ENCODE measurements around the gene RAB11FIP4. TPM values are rescaled to one million over a fixed set of nuclear protein-coding genes. Genes with fewer than 3 reads are reported as not detected.
"Not testable (repeated sequence)": the region's sequence is repeated elsewhere in the genome, so short reads cannot be mapped to it uniquely, and the experiment has no call there.

The RAB11FIP4 gene
- total RNA-seq, 2 experiments from 2014 or later: 35.0 to 35.6 TPM

GRCh38 chr17:31374094-31374447, 17.4 kb upstream of the RAB11FIP4 start:
- peaks cover 26% of the 10 kb centered on the region for H3K4me1 Mint-ChIP-seq (ENCODE audit: low read depth)
- ChIA-PET POLR2A (no interaction called here), CTCF (interaction anchor here (0.7 to 4.0 kb wide), 5 partner anchors 8 to 814 kb away, joined by 3 to 26 read pairs (median 4); no protein-coding TSS in a partner anchor)
- peaks cover 1% of the 10 kb centered on the region for H3K36me3 Mint-ChIP-seq
- H3K9me3 Mint-ChIP-seq: no peaks in the 10 kb centered on the region
- H3K4me3 Mint-ChIP-seq: no peak overlapping the region
- DNase-seq: no peak
- H3K27me3 Mint-ChIP-seq: no peaks in the 10 kb centered on the region
- intact Hi-C loops (cut with micrococcal nuclease): no loop called here
- H3K27ac Mint-ChIP-seq: no peak overlapping the region

- POLR2A ChIA-PET: no interaction called here
- H3K36me3 Mint-ChIP-seq: peaks cover 1% of the 10 kb centered on the region
Observed at GRCh38 chr17:31374503-31374902, 17.0 kb upstream of the RAB11FIP4 start.

GRCh38 chr17:31378638-31379037, 12.8 kb upstream of the RAB11FIP4 start:
- Mint-ChIP-seq H3K27ac (no peak overlapping the region), H3K27me3 (no peaks in the 10 kb centered on the region), H3K9me3 (no peaks in the 10 kb centered on the region), H3K4me1 (ENCODE audit: low read depth) (no peaks in the 10 kb centered on the region), H3K36me3 (peaks cover 3% of the 10 kb centered on the region), H3K4me3 (no peak overlapping the region)
- DNase-seq: no peak
- POLR2A ChIA-PET: no interaction called here
- intact Hi-C loops (cut with micrococcal nuclease): no loop called here
- CTCF ChIA-PET: interaction anchor here (0.6 to 2.9 kb wide), 3 partner anchors 11 to 502 kb away, joined by 3 to 10 read pairs (median 5); no protein-coding TSS in a partner anchor

More at GRCh38 chr17:31374503-31374902, 17.0 kb upstream of the RAB11FIP4 start:
- intact Hi-C loops (cut with micrococcal nuclease): no loop called here
- Mint-ChIP-seq H3K27ac (no peak overlapping the region), H3K4me3 (no peak overlapping the region), H3K4me1 (ENCODE audit: low read depth) (peaks cover 26% of the 10 kb centered on the region), H3K27me3 (no peaks in the 10 kb centered on the region), H3K9me3 (no peaks in the 10 kb centered on the region)
- CTCF ChIA-PET: interaction anchor here (0.6 to 1.1 kb wide), 3 partner anchors 165 to 814 kb away, joined by 3 to 4 read pairs (median 3); no protein-coding TSS in a partner anchor
- DNase-seq: no peak

- no peak overlapping the region for H3K27ac Mint-ChIP-seq
- no peaks in the 10 kb centered on the region for H3K27me3 Mint-ChIP-seq
- ChIA-PET CTCF (interaction anchor here (2.9 kb wide), 1 partner anchor 10 kb away, joined by 10 read pairs; no protein-coding TSS in a partner anchor), POLR2A (no interaction called here)
- intact Hi-C loops (cut with micrococcal nuclease): no loop called here
- DNase-seq: no peak
- no peaks in the 10 kb centered on the region for H3K9me3 Mint-ChIP-seq
- no peak overlapping the region for H3K4me3 Mint-ChIP-seq
- peaks cover 1% of the 10 kb centered on the region for H3K36me3 Mint-ChIP-seq
- no peaks in the 10 kb centered on the region for H3K4me1 Mint-ChIP-seq (ENCODE audit: low read depth)
Observed at GRCh38 chr17:31379597-31380205, 11.8 kb upstream of the RAB11FIP4 start.

GRCh38 chr17:31381165-31381668, 10.3 kb upstream of the RAB11FIP4 start:
- intact Hi-C loops (cut with micrococcal nuclease): no loop called here
- Mint-ChIP-seq H3K36me3 (peaks cover 1% of the 10 kb centered on the region), H3K27ac (no peak overlapping the region), H3K4me1 (ENCODE audit: low read depth) (no peaks in the 10 kb centered on the region), H3K9me3 (no peaks in the 10 kb centered on the region), H3K4me3 (no peak overlapping the region), H3K27me3 (no peaks in the 10 kb centered on the region)
- DNase-seq: no peak
- ChIA-PET POLR2A (no interaction called here), CTCF (no interaction called here)

- H3K36me3 Mint-ChIP-seq; DNase-seq; H3K4me3 Mint-ChIP-seq; H3K27me3 Mint-ChIP-seq; POLR2A ChIA-PET; H3K9me3 Mint-ChIP-seq; H3K27ac Mint-ChIP-seq; intact Hi-C loops (cut with micrococcal nuclease); H3K4me1 Mint-ChIP-seq (ENCODE audit: low read depth): not testable (repeated sequence)
- CTCF ChIA-PET: interaction anchor here (1.4 kb wide), 1 partner anchor 459 kb away, joined by 6 read pairs; no protein-coding TSS in a partner anchor
Observed at GRCh38 chr17:31382668-31383275, 8.7 kb upstream of the RAB11FIP4 start.

- H3K36me3 Mint-ChIP-seq; CTCF ChIA-PET; H3K4me3 Mint-ChIP-seq; DNase-seq; H3K27ac Mint-ChIP-seq; H3K9me3 Mint-ChIP-seq; H3K4me1 Mint-ChIP-seq (ENCODE audit: low read depth); POLR2A ChIA-PET; H3K27me3 Mint-ChIP-seq; intact Hi-C loops (cut with micrococcal nuclease): not testable (repeated sequence)
Observed at GRCh38 chr17:31383488-31383887, 8.0 kb upstream of the RAB11FIP4 start.

GRCh38 chr17:31385428-31386285, 5.8 kb upstream of the RAB11FIP4 start:
- Mint-ChIP-seq H3K4me3 (no peak overlapping the region), H3K27me3 (peaks cover 13% of the 10 kb centered on the region), H3K9me3 (no peaks in the 10 kb centered on the region), H3K27ac (no peak overlapping the region), H3K4me1 (ENCODE audit: low read depth) (no peaks in the 10 kb centered on the region), H3K36me3 (peaks cover 1% of the 10 kb centered on the region)
- CTCF ChIA-PET: interaction anchor here (0.7 kb wide), 1 partner anchor 456 kb away, joined by 3 read pairs; no protein-coding TSS in a partner anchor
- DNase-seq: no peak
- intact Hi-C loops (cut with micrococcal nuclease): no loop called here
- POLR2A ChIA-PET: no interaction called here

GRCh38 chr17:31386542-31387075, 4.9 kb upstream of the RAB11FIP4 start:
- Mint-ChIP-seq H3K27me3 (peaks cover 15% of the 10 kb centered on the region), H3K9me3 (no peaks in the 10 kb centered on the region), H3K4me1 (ENCODE audit: low read depth) (no peaks in the 10 kb centered on the region), H3K4me3 (no peak overlapping the region), H3K27ac (no peak overlapping the region), H3K36me3 (peaks cover 1% of the 10 kb centered on the region)
- CTCF ChIA-PET: no interaction called here
- POLR2A ChIA-PET: no interaction called here
- DNase-seq: no peak
- intact Hi-C loops (cut with micrococcal nuclease): no loop called here

- intact Hi-C loops (cut with micrococcal nuclease): no loop called here
- POLR2A ChIA-PET: no interaction called here
- no peak for DNase-seq
- Mint-ChIP-seq H3K27me3 (peaks cover 18% of the 10 kb centered on the region), H3K27ac (no peak overlapping the region), H3K4me3 (no peak overlapping the region), H3K9me3 (no peaks in the 10 kb centered on the region), H3K36me3 (peaks cover 1% of the 10 kb centered on the region), H3K4me1 (ENCODE audit: low read depth) (no peaks in the 10 kb centered on the region)
- CTCF ChIA-PET: interaction anchor here (0.7 to 3.6 kb wide), 2 partner anchors 32 to 136 kb away, joined by 3 to 39 read pairs; no protein-coding TSS in a partner anchor
Observed at GRCh38 chr17:31387438-31387837, 4.0 kb upstream of the RAB11FIP4 start.

GRCh38 chr17:31388351-31388750, 3.1 kb upstream of the RAB11FIP4 start:
- Mint-ChIP-seq H3K4me3 (no peak overlapping the region), H3K27ac (no peak overlapping the region), H3K36me3 (no peaks in the 10 kb centered on the region), H3K27me3 (peaks cover 27% of the 10 kb centered on the region), H3K9me3 (no peaks in the 10 kb centered on the region), H3K4me1 (ENCODE audit: low read depth) (no peaks in the 10 kb centered on the region)
- intact Hi-C loops (cut with micrococcal nuclease): loop anchor here (2.0 kb wide), 1 partner anchor 136 kb away; no protein-coding TSS in a partner anchor
- ChIA-PET POLR2A (no interaction called here), CTCF (interaction anchor here (1.6 to 3.6 kb wide), 2 partner anchors 135 to 147 kb away, joined by 7 to 39 read pairs; no protein-coding TSS in a partner anchor)
- no peak for DNase-seq
